Activated gamma-delta T cell treated with Interleukin-2 at 50 U/mL for 16 hours (primary cell): ENCODE data around the gene HMG20A.

Experiments
- DNase-seq: peaks from one replicate; pipeline ENCODE4 v3.0.0-alpha.2; 2020

The HMG20A gene

DNA sequence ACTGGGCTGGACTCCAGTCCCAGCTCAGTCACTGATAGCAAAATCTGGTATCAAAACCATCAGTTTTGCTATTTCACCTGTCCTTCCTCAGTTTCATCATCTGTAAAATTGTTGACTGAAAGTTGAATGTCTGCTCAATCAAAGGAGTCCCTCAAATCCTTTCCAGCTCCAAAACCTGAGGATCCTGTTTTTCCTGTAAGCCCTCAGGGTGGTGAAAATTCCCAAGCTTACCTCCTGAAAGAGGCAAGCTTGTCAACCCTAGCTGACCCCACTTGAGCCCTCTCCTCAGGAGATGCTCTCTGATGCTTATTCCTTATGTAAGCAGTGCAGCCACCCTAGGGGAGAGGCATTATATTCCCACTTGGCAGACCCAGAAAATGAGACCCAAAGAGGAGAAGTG is 82.6 kb downstream of the HMG20A start:
- DNase-seq: no peak

- no peak for DNase-seq
Measured at GRCh38 chr15:77503764-77504163, 83.1 kb downstream of the HMG20A start.

- DNase-seq: no peak
Measured at GRCh38 chr15:77504306-77504705, 83.6 kb downstream of the HMG20A start.

- DNase-seq: no peak
Measured at GRCh38 chr15:77504871-77505270, 84.2 kb downstream of the HMG20A start.

GRCh38 chr15:77505556-77505955 is 84.9 kb downstream of the HMG20A start:
- no peak for DNase-seq

DNA sequence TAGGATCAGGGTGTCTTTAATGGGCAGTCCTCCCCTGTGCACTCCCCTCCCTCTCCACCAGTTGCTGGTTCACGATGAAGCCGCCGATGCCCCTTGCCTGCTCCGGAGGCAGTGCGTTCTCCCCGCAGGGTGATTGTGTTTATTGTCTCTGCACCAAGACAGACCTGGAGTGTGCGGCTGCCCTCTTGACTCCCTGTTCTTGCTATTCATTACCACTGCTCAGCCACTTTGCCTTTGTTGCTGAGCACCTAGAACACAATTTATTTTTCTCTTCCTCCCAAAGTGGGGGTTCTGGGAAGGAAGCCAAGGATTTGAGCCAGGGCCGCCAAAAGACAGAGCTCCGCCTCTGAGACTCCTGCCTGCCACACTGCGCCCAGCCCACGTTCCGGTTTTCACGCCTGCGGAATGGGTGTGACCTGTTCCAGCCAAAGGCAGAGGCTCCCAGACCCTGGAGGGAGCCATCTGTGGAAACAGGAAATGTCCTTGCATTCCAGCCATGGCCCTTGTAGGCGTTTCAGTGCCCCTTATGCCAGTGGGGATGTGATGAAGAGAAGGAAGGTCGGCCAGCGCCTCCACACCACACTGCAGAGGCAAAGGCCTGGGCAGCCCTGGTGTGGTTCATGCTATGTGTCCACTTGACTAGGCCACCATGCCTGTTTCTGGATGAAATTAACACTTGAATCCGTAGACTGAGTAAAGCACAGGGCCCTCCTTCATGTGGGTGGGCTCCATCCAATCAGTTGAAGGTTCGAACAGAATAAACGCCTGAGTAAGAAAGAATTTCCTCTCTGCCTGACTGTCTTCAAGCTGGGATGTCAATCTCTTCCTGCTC is 85.8 kb downstream of the HMG20A start:
- DNase-seq: no peak

DNA sequence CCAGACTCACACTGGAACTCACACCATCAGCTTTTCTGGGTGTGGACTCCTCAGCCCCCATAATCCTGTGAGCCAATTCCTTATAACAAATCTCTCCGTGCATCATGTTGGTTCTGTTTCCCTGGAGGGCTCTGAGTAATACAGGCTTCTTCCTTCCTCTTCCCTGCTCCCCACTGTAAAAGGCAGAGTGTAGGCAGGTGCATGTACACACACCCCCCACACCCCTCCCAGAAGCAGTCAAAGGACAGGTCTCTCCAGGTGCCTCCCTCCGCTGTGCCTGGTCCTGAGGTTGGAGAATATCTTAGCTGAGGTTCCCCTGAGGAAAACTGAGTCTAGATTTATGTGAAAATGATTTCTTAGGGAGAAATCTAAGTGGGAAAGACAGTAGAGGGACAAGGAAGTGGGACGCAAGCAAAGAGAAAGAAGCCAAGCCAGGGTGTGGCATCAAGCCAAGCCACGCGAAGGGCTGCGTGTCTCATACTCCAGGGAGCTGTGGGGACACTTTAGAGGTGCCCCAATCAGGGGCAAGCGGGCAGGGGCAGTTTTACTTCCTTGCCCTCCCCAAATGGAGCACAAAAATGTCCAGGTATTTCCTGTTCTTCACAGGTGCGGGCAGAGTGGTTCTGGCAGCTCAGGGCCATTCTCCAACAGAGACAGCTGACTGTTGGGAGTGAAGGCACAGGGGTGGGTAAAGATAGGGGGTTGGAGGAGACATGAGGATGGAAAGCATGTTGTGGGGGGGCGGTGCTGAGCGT is 86.6 kb downstream of the HMG20A start:
- no peak for DNase-seq

DNA sequence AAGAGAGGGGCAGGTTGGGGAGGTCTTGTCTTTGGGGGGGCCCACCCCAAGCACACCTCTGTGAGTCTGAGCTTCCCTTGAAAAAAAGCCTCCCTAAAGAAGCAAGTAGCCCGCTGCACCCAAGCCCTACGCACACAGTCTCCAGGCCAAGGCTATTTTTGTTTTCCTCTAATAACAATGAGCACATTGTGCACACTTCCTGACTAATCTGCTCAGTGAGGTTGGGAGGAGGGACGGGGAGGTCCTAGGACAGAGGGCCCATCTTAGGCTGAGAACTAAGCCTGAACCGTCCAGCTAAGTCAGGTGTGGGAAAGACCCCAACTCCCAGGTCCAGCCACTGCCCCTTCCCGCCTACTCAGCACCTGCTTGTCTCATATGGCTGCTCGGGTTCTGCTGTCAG is 87.2 kb downstream of the HMG20A start:
- DNase-seq: no peak

DNA sequence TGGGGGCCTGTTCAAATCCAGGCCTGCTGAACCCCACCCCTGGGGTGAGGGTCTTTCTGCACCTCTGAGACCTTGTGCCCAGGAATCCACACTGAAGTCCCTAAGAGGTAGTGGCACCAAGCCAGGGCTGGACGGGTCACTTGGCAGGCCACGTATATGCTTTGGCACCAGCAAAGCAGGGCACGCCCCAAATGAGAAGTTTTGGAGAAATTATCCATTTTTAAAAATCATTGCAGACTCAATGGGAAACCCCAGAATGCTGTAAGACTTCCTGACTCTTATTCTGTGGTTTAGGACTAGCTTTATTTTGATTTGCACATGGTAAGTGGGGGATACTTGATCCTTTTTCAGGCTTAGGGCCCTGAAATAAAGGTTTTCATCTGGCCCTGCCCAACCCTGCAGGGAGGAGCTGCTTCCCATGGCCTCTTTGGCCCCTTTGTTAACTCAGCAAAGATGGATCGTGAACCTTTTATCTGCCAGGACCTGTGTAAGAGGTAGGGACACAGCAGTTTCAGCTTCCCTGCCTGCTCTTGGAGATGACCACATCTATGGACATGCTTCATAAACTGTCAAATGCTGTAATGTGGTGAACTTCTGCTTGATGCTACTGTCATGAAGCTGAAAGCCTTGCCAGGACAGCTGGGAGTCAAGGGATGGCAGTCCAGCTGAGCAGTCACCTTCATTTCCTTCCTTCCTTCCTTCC is 88.0 kb downstream of the HMG20A start:
- DNase-seq: no peak

DNA sequence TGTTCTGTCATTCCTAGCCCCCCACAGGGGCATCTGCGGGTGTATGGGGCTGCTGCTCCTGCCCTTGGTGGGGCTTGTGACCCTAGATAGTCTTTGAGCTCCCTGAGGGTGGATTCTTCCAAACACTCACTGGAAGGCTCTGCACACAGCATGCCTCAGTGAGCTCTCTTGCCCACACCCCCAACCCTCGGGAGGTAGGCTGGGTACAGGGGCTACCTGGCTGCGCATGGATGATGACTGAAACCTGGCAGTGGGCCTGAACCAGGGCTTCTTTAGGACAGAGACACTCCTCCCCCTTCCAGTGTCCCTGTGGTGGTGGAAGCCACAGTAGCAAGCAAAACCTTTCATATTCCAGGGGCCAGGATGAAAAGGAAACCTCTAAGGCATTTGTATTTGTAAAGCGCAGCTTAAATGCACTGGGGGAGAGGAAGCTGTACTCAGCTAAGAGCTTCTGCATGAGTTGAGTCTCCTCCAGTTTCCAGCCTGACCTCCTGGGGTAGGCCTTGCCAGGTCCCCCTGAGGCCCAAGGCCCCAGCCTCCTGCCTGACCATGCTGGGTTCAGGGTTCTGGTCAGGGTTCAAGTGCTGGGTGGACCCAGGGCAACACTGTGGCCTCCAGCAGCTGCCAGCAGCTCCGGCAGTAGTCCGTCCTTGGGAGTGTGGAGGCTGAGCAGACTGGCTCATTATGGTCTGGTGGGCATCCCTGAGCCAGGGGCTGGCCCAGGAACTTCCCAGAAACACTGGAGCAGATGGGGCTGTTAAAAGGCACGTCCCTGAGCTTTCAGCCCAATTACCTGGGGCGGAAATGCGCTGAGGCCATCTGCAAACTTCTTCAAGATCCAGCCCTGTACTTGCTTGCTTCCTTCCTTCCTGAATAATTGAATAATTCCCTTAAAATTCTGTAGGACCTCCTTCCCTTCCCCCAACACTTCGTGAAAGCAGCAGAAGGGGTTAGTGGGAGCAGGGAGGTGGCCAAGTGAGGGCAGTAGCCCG is 89.7 kb downstream of the HMG20A start:
- DNase-seq: no peak

DNA sequence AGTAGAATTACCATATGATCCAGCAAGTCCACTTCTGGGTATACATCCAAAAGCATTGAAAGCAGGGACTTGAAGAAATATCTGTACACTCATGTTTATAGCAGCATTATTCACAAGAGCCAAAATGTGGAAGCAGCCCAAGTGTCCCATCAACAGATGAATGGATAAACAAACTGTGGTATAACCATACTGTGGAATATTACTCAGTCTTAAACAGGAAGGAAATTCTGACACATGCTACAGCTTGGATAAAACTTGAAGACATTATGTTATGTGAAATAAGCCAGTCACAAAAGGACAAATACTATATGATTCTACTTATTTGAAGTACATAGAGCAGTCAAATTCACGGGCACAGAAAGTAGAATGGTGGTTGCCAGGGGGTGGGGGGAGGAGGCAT is 91.2 kb downstream of the HMG20A start:
- DNase-seq: no peak

DNA sequence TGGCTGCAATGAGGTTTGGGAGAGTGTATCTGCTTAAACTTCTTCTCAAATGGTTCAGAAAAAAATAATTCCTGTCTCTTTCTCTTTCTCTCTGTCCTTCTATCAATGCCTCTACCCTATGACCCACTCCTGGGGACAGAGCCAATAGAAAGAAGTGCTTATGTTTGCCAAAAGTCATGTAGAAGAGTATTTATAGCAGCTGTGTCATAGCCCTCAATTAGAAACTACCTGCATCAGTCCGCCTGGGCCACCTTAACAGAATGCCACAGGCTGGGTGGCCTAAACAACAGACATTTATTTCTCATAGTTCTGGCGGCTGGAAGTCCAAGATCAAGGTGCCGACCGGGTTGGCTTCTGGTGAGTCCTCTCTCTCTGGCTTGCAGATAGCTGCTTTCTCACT is 92.5 kb downstream of the HMG20A start:
- no peak for DNase-seq

DNA sequence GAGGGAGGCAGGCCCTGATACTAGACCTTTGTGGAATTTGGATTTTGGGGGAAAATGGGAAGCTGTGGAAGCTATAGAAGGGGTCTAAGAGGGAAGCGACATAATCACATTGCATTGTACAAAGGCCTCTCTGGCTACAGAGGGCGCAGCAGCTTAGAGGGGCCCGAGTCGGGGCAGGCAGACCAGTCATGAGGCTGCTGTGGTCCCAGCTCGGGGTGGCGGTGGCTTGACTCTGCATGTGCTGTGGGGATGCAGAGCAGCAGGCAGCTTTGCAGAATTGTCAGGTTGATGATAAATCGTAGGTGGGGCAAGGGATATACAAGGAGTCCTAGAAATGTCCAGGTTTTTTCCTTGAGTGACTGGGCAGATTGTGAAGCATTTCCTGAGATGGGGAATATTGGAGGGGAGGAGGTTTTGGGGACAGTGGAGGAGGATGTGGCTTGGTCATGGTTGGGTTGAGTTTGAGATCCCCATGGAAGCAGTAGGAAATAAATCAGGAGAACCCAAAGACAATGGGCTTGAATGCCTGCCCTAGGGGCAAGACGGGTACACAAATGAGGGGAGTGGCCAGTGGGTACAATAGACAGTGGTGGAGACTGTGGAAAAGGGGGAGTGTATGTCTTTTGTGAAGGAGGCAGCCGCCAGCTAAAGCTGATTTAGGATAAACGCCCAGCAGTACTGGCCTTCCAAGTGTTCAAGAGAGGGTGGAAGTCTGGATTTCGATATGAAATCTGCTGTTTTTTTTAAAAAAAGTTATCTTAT is 94.1 kb downstream of the HMG20A start:
- no peak for DNase-seq

GRCh38 chr15:77515613-77516012 is 94.9 kb downstream of the HMG20A start:
- DNase-seq: no peak

DNA sequence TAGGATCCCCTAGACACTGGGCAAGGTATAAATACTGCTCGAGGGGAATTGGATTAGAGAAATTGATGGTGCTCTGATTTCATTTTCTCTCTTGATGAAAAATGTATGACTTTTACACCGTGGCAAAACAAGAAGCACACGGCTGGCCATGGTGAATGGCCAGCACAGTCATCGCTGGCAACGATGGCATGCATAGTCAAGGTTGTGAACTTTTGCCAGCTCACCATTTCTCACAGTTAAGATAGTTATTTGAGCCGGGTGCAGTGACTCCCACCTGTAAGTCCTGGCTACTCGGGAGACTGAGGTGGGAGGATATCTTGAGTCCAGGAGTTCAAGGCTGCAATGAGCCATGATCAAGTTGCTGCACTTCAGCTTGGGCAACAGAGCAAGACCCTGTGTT is 95.4 kb downstream of the HMG20A start:
- DNase-seq: no peak

GRCh38 chr15:77516786-77517185 is 96.1 kb downstream of the HMG20A start:
- no peak for DNase-seq

DNA sequence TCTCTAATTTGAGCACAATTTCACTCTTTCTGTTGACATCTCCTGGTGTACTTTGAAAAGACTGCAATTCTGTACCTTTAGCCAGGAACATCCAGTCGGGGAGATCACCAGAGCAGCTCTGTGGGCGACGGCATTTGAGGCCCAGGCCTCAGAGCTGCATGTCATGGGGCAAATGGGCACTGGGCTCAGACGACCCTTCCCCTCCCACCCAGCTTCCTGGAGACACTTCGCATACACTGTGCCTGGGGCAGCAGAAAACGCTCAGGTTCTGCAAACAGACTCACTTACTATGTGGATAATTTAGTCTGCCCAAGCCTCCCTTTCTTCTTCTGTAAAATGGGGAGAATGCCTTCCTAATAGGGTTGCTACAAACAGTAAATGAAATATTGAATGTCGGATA is 96.9 kb downstream of the HMG20A start:
- DNase-seq: no peak

DNA sequence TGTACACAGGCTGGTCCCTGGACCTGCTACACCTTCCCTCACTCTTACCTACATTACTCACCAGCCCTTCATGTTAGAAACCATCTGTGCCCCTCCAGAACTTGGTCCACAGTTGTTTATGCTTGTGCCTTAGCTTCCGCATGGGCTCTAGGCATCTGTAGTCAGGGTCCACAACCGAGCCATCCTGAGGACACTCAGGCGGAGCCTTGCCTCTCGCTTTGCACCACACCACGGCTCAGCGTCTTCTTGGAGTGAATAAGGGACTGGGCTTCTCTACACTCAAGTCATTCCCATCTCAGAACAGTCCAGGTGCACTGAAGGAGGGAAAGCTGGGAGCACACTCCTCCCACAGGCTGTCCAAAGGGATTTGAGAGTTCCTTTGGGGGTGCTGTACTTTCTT is 97.8 kb downstream of the HMG20A start:
- no peak for DNase-seq

- DNase-seq: no peak
Measured at GRCh38 chr15:77519540-77519939, 98.9 kb downstream of the HMG20A start.

DNA sequence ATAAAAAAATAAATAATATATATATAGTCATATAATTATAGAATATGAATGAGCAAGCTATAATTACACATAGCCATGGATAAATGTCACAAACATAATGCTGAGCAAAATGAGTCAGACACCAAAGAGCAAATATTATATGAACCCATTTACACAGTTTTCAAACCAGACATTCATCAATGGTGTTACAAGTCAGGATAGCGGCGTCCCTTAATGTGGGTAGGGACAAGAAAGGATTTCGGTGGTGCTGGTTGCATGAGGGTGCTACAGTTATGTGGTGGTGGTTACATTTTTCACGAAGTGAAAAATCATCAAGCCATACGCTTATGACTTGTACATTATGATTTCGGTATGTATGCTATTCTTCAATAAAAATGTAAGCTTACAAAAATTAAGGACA is 100.5 kb downstream of the HMG20A start:
- no peak for DNase-seq

DNA sequence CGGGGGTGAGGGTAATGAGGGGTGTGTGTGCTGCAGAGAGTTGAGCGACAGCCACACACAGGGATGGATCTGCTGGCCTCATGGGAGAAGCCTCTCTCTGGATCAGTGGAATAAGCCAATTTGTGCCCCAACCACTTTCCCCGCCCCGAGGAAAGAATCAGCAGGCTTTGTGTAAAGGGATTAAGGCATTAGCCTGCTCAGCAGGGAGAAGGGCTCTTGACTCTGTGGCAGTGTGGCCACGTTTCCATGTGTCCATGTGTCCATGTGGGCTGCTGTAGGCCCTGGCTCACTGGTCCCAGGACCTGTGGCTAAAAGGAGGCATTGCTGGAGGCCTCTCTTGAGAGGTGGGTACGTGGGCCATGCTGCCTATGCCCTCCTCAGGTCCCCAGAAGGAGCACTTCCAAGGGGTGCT is 104.7 kb downstream of the HMG20A start:
- DNase-seq: no peak
